IMR-90 (cell line): ENCODE results near the gene STAT5A. TPM values are rescaled to one million over a fixed set of nuclear protein-coding genes. Genes with fewer than 3 reads are reported as not detected.

ENCODE experiments used
- ATAC-seq: fragments of 200-7000 bp; cut with Tn5 transposase; 2 replicates; pipeline ENCODE4 v1.9.1; 2020; ENCODE audit warnings: low read depth, mild to moderate bottlenecking, moderate library complexity
- BruUV-seq: library from RNA; stranded (reverse); fragments of 400-500 nt; replicated peaks from 2 replicates; lab custom pipeline; 2021; lab: Mats Ljungman, UMichigan
- CTCF ChIA-PET: fragments of 300-600 bp; formaldehyde crosslinking; extraction: SDS; loops from one replicate; lab custom pipeline; 2021; ENCODE audit warnings: antibody characterized with exemption; lab: Yijun Ruan, JAX
- POLR2A ChIA-PET: fragments of 300-600 bp; sonication (Branson Sonifier 250); formaldehyde crosslinking; loops from one replicate; lab custom pipeline; 2022; ENCODE audit warnings: antibody characterized with exemption; ENCODE audit not compliant: unreplicated experiment; lab: Charles Lee
- DNase-seq: peaks from one replicate; pipeline ENCODE4 v3.0.0; 2013
- H2AFZ ChIP-seq: replicated peaks from 2 replicates; pipeline ENCODE3; 2013; ENCODE audit warnings: low read length, mild to moderate bottlenecking; ENCODE audit not compliant: poor library complexity
- H2AK5ac ChIP-seq: 2 replicates; pipeline ENCODE4 v1.6.1; 2013; ENCODE audit warnings: low read depth, low read length, inconsistent platforms
- H2AK9ac ChIP-seq: replicated peaks from 2 replicates; pipeline ENCODE3; 2013; ENCODE audit warnings: mild to moderate bottlenecking, low read depth, low read length, moderate library complexity; ENCODE audit not compliant: poor library complexity
- H2BK120ac ChIP-seq: 2 replicates; pipeline ENCODE4 v1.6.1; 2013; ENCODE audit warnings: low read depth, low read length, inconsistent platforms
- H2BK15ac ChIP-seq: 3 replicates; pipeline ENCODE4 v1.6.1; 2013; ENCODE audit warnings: low read depth, low read length, inconsistent platforms
- H2BK20ac ChIP-seq: 2 replicates; pipeline ENCODE4 v1.6.1; 2013; ENCODE audit warnings: low read depth, mild to moderate bottlenecking, inconsistent platforms, low read length, moderate library complexity
- H2BK5ac ChIP-seq: 2 replicates; pipeline ENCODE4 v1.6.1; 2013; ENCODE audit warnings: mild to moderate bottlenecking, low read depth, low read length, inconsistent platforms; ENCODE audit not compliant: poor library complexity, severe bottlenecking
- H3K14ac ChIP-seq: replicated peaks from 2 replicates; pipeline ENCODE4 v1.6.1; 2013; ENCODE audit warnings: low read depth, low read length, inconsistent platforms
- H3K18ac ChIP-seq: 2 replicates; pipeline ENCODE4 v1.6.1; 2013; ENCODE audit warnings: low read depth, low read length, control low read depth
- H3K23ac ChIP-seq: 2 replicates; pipeline ENCODE4 v1.6.1; 2013; ENCODE audit warnings: low read depth, low read length, inconsistent platforms
- H3K27ac ChIP-seq: 2 replicates; pipeline ENCODE4 v1.5.1; 2013; ENCODE audit warnings: mild to moderate bottlenecking, control low read depth, low read length; ENCODE audit not compliant: insufficient read depth
- H3K27me3 ChIP-seq: 2 replicates; pipeline ENCODE4 v1.6.1; 2013; ENCODE audit warnings: low read length; ENCODE audit not compliant: control insufficient read depth, insufficient read depth
- H3K36me3 ChIP-seq: 2 replicates; pipeline ENCODE4 v1.6.1; 2013; ENCODE audit warnings: low read length, mixed read lengths; ENCODE audit not compliant: control insufficient read depth, insufficient read depth
- H3K4ac ChIP-seq: 2 replicates; pipeline ENCODE4 v1.6.1; 2013; ENCODE audit warnings: low read depth, low read length, inconsistent platforms
- H3K4me1 ChIP-seq: 2 replicates; pipeline ENCODE4 v1.6.1; 2013; ENCODE audit warnings: low read length, mixed read lengths; ENCODE audit not compliant: control insufficient read depth, insufficient read depth
- H3K4me2 ChIP-seq: 2 replicates; pipeline ENCODE4 v1.6.1; 2013; ENCODE audit warnings: low read depth, mild to moderate bottlenecking, control low read depth, low read length, moderate library complexity
- H3K4me3 ChIP-seq: 2 replicates; pipeline ENCODE4 v1.5.1; 2013; ENCODE audit warnings: low read depth, mild to moderate bottlenecking, control low read depth, low read length, moderate library complexity; ENCODE audit not compliant: insufficient read depth
- H3K56ac ChIP-seq: 2 replicates; pipeline ENCODE4 v1.6.1; 2013; ENCODE audit warnings: low read length, inconsistent platforms; ENCODE audit not compliant: insufficient read depth; ENCODE audit errors: extremely low read depth
- H3K79me1 ChIP-seq, 2 experiments: 2 replicates each; pipeline ENCODE4 v1.6.1; 2013; ENCODE audit warnings: low read length in 2 of 2, inconsistent platforms in 1 of 2, low read depth in 1 of 2
- H3K9ac ChIP-seq: 2 replicates; pipeline ENCODE4 v1.6.1; 2013; ENCODE audit warnings: low read depth, low read length, control low read depth
- H3K9me1 ChIP-seq: 2 replicates; pipeline ENCODE4 v1.6.1; 2013; ENCODE audit warnings: low read length, inconsistent platforms; ENCODE audit not compliant: insufficient read depth
- H3K9me3 ChIP-seq: 2 replicates; pipeline ENCODE4 v1.6.1; 2013; ENCODE audit warnings: low read length; ENCODE audit not compliant: control insufficient read depth, insufficient read depth
- H4K20me1 ChIP-seq: 2 replicates; pipeline ENCODE4 v1.6.1; 2013; ENCODE audit warnings: low read length, inconsistent platforms; ENCODE audit not compliant: insufficient read depth
- H4K5ac ChIP-seq: 2 replicates; pipeline ENCODE4 v1.6.1; 2013; ENCODE audit warnings: mild to moderate bottlenecking, low read depth, low read length, control low read depth
- H4K8ac ChIP-seq, 2 experiments: 2 replicates each; pipeline ENCODE4 v1.6.1; 2013; ENCODE audit warnings: low read depth in 2 of 2, low read length in 2 of 2, control low read depth in 1 of 2, inconsistent platforms in 1 of 2
- H4K91ac ChIP-seq: 2 replicates; pipeline ENCODE4 v1.6.1; 2013; ENCODE audit warnings: low read depth, low read length, inconsistent platforms; ENCODE audit not compliant: insufficient read depth
- FOS ChIP-seq: fragments of 150-350 bp; IDR thresholded peaks from 2 replicates; pipeline ENCODE4 v1.6.1; 2016; ENCODE audit warnings: low read depth, low read length
- POLR2A ChIP-seq: IDR thresholded peaks from 2 replicates; pipeline ENCODE4 v1.6.1; 2012; ENCODE audit warnings: mild to moderate bottlenecking, low read depth, low read length
- RCOR1 ChIP-seq: IDR thresholded peaks from 2 replicates; pipeline ENCODE4 v1.6.1; 2012; ENCODE audit warnings: mild to moderate bottlenecking, low read length, improper control_type of control experiment; ENCODE audit not compliant: insufficient replicate concordance
- WGBS, 2 experiments: methylation state at CpG; one replicate each; pipeline versions ENCODE4 v1.1.5 to v1.1.7; 2013; ENCODE audit warnings: missing lambda C conversion rate in 2 of 2; ENCODE audit not compliant: insufficient read length in 1 of 2; ENCODE audit errors: extremely low coverage in 2 of 2; 5-methylcytosine and 5-hydroxymethylcytosine counted together
- dilution Hi-C: fragments of 300-500 bp; cut with HindIII; formaldehyde crosslinking; loops from one replicate; pipeline ENCODE4 v1.14.3; 2018; ENCODE audit warnings: low sequenced_read_pairs; ENCODE audit not compliant: unreplicated experiment
- in situ Hi-C: fragments of 300-500 bp; cut with MboI; formaldehyde crosslinking; loops from 3 replicates; pipeline ENCODE4 v1.14.3; 2019; ENCODE audit warnings: low sequenced_read_pairs, inconsistent platforms, mixed read lengths
- intact Hi-C: fragments of 100-400 bp; cut with micrococcal nuclease; formaldehyde crosslinking; loops from 2 replicates; pipeline ENCODE4 v1.10.0; 2022
- polyA plus RNA-seq, 3 experiments: library from polyadenylated mRNA; depleted of rRNA; stranded (reverse); fragments of >200 nt; gene quantifications; 2 replicates each; pipeline ENCODE4 v1.2.3, GENCODE V29; 2012; ENCODE audit warnings: low replicate concordance in 1 of 3
- total RNA-seq: library from RNA; depleted of rRNA; stranded (reverse); fragments of >200 nt; gene quantifications from 2 replicates; pipeline ENCODE4 v1.2.3, GENCODE V29; 2012

Gene STAT5A
- total and polyA plus RNA-seq, 2 of the 4 experiments (the other 2 are of a cell fraction), result 1.3 to 1.4 TPM

DNA sequence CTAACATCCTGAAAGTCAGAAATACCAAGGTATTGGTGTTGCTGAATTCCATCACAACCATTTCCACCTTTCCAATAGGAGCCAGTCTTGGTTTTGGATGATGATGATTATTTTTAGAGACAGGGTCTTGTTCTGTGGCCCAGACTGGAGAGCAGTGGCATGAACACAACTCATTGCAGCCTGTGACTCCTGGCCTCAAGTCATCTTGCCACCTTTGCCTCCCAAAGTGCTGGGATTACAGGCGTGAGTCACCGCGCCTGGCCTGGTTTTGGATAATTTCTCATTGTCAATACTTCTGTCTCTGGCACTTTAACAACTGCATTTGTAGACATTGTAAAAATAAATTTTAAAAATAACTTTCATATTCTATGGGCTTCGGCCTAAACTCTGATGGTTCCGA lies 34.7 kb upstream of the STAT5A start:
- Histone ChIP-seq H3K56ac (no peak overlapping the region), H2AK9ac (no peak overlapping the region), H3K23ac (no peak overlapping the region), H3K27ac (no peak overlapping the region), H2AFZ (no peak overlapping the region), H3K27me3 (no peaks in the 10 kb centered on the region), H2BK120ac (no peak overlapping the region), H4K5ac (no peak overlapping the region), H3K79me1 (peaks cover 27 to 68% of the 10 kb centered on the region in 2 experiments), H2AK5ac (no peak overlapping the region), H3K18ac (no peak overlapping the region; the same call in 1 of the 2 replicates), H3K9me3 (no peaks in the 10 kb centered on the region), H3K36me3 (no peaks in the 10 kb centered on the region), H3K9ac (no peak overlapping the region), H3K14ac (no peak overlapping the region), H3K4me2 (no peak overlapping the region), H3K9me1 (peaks cover 3% of the 10 kb centered on the region; the same call in 1 of the 2 replicates), H4K8ac (no peak overlapping the region; a peak in 1 of 4 replicates), H4K20me1 (peaks cover 39% of the 10 kb centered on the region), H2BK15ac (0 out of 3 replicates have a peak overlapping the region, but pooled peaks have one; percentile 66), H3K4me3 (no peak overlapping the region), H3K4ac (no peak overlapping the region), H3K4me1 (no peaks in the 10 kb centered on the region; the same call in 1 of the 2 replicates), H2BK5ac (peak overlapping the region; percentile 22), H2BK20ac (no peak overlapping the region), H4K91ac (no peak overlapping the region)
- in situ Hi-C loops (no loop called here), dilution Hi-C loops (no loop called here), intact Hi-C loops (no loop called here)
- no TSS peak for BruUV-seq
- WGBS, 2 experiments, result 100% methylated on average over 1 of the region's 5 CpGs; no CpG with 5 or more reads in 1 of the 2 experiments
- ATAC-seq (no peak), DNase-seq (no peak)
- CTCF ChIA-PET, result no interaction called here
- POLR2A ChIA-PET, result no interaction called here
- TF ChIP-seq FOS (no peak), POLR2A (no peak), RCOR1 (no peak)
